ENCODE results near the gene ATAD3C.
"Not testable (repeated sequence)": the region's sequence is repeated elsewhere in the genome, so short reads cannot be mapped to it uniquely, and the experiment has no call there.

Gene ATAD3C

DNA sequence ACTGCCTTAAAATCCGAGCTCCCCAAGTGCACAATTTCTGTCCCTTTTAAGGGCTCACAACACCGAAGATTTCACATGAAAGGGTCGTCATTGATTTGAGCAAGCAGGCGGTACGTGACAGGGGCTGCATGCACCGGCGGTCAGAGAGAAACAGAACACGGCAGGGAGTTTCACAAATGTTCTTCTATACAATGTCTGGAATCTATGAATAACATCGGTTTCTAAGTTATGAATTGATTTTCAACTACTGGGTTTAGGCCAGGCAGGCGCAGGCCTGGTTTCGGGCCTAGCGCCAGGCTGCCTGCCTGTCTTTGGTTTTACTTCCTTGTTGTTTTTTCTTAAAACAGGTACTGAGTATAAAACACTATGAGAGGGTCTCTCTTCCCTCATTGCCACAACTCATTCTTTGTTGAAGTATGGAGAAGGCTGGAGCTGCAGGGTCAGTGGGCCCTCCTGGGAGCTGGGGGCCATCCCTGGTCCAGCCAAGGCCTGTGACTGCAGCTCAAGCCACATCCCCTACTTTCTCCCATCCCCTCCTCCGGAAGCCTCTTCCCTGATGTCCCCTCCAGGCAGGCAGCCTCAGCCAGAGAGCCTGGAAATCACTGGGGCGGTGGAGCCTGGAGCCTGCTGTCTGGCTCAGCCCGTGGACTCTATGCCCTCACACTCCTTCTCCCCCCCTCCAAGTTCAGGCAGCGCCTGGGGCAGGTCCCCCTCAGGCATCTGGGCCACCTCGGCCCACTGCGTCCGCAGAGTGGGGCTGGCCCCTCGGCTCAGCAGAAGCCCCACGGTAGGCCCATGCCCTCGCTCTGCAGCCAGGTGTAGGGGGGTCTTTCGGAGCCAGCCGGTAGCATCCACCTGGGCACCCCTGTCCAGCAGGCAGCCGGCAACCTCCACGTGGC is 30.8 kb upstream of the ATAD3C start:
- no peak for DNase-seq (ENCODE audit: low spot score)

DNA sequence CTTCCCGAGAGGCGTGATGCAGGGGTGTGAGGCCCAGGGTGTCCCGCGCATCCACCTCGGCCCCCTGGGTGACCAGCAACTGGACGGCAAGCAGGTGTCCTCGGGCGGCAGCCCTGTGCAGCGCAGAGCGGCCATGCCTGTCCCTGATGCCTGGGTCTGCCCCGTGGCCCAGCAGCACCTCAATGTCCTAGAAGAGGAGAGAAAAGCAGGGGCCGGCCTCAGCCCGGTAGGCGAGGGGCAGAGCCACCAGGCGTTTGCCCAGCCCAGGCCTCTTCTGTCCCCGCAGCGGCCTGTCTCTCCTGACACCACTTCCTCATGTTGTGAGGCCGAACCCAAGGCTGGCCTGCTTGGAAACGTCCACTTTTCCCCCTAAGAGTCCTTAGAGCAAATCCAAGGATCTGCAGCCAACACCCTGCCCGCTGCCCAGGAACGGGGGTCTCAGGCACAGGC is 30.1 kb upstream of the ATAD3C start:
- DNase-seq (ENCODE audit: low spot score) = no peak

DNA sequence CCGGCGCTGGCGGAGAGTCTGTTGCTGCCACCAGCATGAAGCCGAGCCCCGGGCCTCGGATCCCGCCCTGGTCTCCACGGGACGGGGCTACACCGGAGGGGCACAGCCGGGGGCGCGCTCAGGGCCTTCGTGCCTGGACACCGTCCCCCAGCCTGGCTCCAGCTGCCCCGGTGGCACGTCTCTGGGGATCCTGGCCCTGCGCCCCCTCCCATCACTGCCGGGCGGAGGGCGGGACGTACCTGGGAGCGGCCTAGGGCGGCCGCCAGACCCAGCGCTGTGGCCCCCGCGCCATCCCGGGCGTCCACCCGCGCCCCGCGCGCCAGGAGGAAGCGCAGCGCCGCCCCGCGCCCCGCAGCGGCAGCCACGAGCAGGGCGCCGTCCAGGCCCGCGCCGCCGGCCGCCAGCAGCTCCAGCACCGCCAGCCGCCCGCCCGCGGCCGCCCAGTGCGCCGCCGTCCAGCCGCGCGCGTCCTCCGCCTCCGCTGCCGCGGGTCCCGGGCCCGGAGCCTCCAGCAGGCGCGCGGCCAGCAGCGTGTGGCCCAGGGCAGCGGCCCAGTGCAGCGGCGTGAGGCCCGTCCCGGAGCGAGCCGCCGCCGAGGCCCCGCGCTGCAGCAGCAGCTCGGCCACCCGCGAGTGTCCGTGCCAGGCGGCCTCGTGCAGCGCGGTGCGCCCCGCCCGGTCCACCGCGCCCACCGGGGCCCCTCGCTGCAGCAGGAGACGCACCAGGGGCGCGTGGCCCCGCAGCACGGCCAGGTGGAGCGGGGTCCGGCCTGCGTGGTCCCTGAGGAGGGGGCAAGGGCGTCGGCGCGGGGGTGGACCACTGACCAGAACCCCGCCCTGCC is 29.5 kb upstream of the ATAD3C start:
- no peak for DNase-seq (ENCODE audit: low spot score)

DNA sequence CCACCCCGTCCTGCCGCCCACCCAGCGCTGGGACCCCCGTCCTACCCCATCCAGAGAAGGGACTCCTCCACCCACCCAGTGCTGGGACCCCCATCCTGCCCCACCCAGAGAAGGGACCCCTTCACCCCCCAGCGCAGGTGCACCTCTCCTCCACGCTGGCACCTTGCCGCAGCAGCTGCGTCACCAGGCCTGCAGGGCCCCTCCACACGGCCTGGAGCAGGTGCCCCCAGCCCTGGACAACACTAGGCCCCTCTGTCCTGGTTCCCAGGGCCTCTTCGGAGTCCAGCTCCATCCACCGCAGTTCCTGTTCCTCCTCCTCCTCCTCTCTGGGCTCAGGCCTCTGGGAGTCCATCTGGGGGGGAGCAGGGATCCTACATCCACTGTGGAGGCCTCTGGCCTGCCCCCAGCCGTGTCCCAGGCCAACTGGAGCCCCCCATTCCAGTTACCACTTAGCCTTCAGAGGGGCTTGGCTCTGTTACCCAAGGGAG is 28.8 kb upstream of the ATAD3C start:
- no peak for DNase-seq (ENCODE audit: low spot score)

DNA sequence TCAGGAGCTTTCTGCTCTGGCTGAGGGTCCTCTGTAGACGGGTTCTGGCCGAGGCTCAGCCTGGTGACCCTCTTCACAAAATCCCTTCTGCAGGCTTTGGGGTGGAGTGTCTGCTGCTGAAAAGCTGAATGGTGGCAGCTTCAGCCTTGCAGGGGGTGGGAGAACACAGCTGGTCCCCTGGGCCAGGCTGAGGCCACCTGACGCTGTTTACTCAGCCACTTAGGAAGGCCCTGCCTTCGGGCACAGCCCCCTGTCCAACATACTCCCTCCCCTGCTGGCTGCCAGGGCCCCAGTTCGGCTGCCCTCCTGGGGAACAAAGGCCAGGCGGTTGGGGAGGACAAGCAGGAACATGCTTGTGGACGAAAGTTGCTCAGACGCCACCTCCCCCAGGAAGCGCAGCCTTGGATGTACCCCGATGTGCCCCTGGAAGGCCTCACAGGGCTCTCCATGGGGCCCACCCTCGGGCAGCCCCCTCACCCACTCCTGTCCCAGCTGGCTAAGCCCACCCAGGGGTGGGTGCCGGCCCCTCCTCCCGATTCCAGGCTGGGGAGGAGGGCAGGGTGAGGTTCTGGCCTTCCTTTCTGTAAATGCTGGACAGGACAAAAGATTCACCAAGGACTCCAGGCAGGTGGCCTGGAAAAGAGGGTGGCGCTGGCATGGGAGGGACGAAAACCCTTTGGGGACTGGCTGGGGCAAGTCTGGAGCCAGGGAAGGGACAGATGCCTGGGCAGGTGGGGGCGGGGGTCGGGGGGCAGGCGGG is 28.2 kb upstream of the ATAD3C start, which contains the start of gene ANKRD65:
Gene ANKRD65 (minus strand): TSS at position 130 of the 760 bp plus-strand sequence. CDS start 271 bp downstream, outside the sequence.
- peak; percentile 74 for DNase-seq (ENCODE audit: low spot score)

DNA sequence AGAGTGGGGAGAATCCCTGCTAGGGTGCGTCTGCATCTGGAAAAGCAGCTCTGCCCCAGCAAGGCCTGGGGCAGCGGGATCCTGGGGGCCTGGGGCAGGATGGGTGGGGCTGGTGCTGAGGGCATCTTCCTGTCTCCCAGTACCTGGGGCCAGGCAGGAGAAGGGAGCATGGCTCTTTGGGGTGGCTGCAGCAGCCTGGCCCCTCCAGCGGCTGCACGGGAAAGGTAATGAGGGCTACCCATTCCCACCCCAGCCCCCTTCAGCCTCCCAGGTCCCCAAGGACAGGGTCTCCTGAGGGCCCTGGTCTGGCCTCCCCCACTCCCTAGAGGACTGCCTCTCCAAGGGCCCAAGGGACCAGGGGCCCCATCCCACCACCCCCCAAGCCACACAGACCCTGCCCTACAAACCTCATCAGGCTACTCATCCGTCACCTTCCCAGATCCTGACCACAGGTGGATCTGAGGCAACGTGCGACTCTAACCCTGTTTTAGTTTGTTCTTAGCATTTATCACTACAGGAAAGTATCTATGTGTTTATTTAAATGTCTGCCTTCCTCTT is 27.5 kb upstream of the ATAD3C start:
- DNase-seq (ENCODE audit: low spot score) = no peak

DNA sequence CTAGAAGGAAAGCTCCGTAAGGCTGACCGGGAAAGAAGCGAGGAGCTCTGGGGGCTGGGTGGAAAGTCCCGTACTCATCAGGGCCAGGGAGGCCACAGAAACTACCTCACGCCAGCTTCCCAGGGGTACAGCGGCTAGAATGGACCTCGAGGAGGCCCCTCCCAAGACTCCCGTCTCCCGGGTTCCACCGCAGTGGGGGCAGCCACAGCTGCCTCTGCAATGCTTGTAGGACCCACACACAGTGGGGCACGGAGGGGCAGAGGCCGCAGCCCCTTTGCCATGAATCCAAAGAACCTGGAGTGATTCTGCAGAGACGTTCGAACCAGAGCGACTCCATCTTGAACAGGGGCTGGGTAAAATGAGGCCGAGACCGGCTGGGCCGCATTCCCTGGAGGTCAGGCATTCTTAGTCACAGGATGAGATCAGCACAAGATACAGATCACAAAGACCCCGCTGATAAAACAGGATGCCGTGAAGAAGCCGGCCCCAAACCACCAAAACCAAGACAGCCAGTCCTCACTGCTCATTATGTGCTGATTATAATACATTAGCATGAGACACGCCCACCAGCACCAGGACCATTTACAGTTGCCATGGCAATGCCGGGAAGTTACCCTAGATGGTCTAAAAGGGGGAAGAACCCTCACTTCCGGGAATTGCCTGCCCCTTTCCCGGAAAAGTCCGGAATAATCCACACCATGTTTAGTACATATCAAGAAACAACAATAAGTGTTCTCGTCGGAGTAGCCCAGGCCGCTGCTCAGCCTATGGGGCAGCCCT is 26.8 kb upstream of the ATAD3C start:
- no peak for DNase-seq (ENCODE audit: low spot score)

DNA sequence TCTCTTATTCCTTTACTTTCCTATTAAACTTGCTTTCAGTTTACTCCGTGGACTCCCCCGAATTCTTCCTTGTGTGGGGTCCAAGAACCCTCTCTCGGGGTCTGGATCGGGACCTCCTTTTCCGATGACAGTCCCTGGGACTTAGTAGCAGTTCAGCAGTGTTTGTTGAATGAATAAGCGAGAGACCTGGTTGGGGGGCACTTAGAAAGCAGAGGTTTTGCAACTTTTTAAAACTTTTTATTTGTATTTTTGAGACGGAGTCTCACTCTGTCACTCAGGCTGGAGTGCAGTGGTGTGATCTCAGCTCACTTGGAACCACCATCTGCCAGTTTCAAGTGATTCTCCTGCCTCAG is 26.3 kb upstream of the ATAD3C start:
- DNase-seq (ENCODE audit: low spot score) = no peak

DNA sequence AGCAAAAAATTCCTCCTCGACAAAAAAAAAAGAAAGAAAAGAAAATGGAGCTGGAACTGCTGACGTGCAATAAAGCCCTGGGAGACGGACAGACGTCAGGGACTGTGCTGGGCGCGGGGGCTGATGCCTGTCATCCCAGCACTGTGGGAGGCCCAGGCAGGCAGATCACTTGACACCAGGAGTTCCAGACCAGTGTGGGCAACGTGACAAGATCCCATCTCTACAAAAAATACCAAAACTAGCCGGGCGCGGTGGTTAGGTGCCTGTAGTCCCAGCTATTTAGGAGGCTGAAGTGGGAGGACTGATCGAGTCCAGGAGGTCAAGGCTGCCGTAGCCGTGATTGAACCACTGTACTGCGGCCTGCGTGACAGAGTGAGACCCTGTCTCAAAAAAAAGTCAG is 24.8 kb upstream of the ATAD3C start:
- no peak for DNase-seq (ENCODE audit: low spot score)

DNA sequence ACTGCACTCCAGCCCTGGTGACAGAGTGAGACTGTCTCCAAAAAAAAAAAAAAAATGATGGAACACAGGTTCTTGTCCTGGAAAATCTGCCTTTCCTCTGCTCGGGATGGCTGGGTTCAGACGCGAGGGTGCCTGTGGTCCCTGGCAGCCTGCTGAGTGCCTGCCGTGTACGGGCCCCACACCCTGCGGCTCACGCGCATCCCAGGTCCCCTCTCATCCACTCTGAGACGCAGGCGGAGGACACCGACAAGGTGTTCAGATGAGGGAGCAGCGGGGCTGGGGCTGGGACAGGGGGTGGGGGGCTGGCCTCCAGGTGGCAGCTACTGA is 24.1 kb upstream of the ATAD3C start:
- DNase-seq (ENCODE audit: low spot score) = no peak

DNA sequence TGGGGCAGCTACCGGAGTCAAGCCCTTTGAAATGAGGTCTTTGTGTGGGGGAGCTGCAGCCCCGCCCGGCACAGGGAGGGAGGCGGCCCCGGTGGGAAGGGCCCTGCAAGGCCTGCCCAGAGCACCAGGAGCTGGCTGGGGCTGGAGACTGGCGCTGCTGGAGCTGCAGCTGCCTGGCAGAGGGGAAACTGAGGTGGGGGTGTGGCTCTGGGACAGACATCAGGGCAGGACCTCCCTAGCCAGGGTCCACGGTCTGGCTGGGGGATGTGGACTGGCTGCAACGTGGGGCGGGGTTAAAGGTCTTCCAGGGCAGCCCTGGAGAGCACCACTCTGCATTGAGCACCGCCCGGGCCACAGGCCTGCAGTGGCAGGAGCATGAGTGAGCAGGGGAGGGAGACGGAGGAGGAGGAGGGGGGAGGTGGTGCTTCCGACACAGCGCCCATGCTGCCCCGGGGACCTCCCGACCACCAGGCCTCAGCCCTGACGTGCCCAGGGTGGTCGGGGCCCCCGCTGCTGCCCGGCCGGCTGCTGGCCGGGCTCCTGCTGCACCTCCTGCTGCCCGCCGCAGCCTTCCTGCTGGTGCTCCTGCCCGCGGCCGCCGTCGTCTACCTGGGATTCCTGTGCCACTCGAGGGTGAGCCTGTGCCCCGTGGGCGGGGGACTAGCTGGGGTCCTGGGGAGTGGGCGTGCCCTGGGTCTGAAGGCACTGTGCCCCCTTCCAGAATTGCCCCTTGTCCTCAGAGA is 23.6 kb upstream of the ATAD3C start:
- peak; percentile 92 for DNase-seq (ENCODE audit: low spot score)

DNA sequence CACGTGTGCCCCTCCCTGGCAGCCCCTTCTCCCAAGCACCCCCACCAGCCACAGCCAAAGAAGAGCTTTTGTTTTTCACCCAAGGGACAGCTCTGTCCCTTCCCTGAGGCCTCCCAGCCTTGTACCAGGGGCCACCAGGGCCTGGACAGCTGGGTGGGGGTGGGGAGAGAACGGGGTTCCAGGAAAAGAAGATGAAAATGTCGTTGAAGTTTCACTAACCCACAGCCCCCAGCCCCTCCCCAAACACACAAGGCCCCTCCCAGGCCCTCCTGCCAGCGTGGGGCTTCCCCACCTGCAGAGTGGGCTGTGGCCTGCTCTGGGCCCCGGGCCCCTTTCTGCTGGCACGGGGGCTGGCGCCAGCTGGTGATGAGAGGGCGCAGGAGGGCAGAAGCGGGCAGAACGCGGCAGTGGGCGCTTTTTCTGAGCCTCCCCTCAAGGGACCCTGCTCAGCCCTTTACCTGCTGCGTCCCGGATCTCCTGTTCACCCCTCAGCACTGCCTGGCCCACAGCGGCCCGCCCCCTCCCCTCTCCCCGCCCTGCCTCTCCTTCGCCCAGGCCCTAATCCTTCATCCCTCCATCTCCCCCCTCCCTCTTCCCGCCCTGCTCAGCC is 22.9 kb upstream of the ATAD3C start:
- peak; percentile 94 for DNase-seq (ENCODE audit: low spot score)

DNA sequence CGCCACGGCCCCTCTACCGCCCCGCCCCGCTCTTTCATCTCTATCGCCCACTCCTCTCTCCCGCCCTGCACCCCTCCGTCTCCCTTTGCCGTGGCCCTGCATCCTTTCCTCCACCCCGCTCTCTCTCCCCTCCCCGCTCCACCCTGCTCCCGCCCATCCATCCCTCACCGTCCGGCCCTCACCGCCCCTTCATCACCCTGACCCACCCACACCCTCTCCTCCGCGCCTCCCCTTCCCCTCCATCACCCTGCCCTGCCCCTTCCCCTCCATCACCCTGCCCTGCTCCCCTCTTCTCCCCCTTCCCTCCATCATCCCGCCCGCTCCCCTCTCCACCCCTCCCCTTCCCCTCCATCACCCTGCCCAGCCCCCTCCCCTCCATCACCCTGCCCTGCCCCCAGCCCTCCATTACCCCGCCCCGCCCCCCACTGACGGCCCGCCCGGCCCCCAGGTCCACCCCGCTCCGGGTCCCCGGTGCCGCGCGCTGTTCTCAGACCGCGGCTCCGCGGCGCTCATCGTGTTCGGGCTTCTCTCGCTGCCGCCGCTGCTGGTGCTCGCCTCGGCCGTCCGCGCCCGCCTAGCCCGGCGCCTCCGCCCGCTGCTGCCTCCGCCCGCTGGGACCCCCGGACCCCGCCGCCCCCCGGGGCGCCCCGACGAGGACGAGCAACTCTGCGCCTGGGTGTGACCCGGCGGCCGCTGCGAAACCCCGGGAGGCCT is 22.2 kb upstream of the ATAD3C start:
- DNase-seq (ENCODE audit: low spot score) = peak; percentile 83

DNA sequence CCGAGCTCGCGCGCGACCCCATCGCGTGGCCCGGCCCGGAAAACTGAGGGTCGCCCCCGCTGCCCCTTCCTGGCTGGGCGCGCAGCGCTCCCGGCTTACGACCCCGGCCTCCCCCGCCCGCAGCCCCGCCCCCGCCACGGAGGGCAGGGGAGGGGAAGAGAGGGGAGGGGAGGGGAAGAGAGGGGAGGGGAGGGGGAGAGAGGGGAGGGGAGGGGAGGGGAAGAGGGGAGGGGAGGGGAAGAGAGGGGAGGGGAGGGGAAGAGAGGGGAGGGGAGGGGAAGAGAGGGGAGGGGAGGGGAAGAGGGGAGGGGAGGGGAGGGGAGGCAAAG is 21.7 kb upstream of the ATAD3C start:
- DNase-seq (ENCODE audit: low spot score) = no peak

DNA sequence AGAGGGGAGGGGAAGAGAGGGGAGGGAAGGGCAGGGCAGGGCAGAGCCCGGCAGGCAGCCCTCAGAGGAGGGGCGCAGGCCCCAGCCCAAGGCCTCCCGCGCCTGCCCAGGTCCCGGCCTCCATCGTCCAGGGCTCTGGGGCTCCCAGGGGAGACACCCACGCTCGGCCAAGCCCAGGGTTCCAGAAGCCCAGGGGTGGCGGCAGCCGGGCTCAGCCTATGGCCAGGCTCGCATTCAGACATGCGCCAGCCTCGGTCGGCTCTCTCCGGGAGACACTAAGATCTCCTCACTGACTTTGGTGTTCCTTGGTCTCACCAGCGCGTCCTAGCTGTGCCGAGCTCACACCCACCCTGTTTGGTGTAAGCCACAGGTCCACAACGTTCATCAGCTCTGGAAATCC is 21.3 kb upstream of the ATAD3C start:
- no peak for DNase-seq (ENCODE audit: low spot score)

DNA sequence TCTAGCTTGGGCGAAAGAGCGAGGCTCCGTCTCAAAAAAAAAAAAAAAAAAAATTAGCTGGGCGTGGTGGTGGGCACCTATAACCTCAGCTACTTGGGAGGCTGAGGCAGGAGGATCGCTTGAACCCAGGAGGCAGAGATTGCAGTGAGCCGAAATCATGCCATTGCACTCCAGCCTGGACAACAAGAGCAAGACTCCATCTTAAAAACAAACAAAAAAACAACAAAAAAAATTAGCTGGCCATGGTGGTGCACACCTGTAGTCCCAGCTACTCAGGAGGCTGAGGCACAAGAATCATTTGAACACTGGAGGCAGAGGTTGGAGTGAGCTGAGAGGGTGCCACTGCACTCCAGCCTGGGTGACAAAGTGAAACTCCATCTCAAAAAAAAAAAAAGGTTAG is 20.5 kb upstream of the ATAD3C start:
- not testable (repeated sequence) for DNase-seq (ENCODE audit: low spot score)

DNA sequence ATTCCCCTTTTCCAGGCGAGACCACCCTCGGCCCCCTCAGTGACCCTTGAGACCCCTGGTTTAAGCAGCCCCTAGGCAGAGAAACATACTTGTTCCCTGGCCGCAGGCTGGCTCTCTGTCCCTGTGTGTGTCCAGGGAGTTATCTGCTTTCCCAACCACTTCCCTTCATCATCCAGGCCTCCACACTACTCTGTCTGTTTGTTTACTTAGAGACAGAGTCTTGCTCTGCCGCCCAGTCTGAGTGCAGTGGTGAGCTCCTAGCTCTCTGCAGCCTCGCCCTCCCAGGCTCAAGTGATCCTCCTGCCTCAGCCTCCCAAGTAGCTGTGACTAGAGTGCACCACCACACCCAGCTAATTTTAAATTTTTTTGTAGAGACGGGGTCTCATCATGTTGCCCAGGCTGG is 19.8 kb upstream of the ATAD3C start:
- no peak for DNase-seq (ENCODE audit: low spot score)

DNA sequence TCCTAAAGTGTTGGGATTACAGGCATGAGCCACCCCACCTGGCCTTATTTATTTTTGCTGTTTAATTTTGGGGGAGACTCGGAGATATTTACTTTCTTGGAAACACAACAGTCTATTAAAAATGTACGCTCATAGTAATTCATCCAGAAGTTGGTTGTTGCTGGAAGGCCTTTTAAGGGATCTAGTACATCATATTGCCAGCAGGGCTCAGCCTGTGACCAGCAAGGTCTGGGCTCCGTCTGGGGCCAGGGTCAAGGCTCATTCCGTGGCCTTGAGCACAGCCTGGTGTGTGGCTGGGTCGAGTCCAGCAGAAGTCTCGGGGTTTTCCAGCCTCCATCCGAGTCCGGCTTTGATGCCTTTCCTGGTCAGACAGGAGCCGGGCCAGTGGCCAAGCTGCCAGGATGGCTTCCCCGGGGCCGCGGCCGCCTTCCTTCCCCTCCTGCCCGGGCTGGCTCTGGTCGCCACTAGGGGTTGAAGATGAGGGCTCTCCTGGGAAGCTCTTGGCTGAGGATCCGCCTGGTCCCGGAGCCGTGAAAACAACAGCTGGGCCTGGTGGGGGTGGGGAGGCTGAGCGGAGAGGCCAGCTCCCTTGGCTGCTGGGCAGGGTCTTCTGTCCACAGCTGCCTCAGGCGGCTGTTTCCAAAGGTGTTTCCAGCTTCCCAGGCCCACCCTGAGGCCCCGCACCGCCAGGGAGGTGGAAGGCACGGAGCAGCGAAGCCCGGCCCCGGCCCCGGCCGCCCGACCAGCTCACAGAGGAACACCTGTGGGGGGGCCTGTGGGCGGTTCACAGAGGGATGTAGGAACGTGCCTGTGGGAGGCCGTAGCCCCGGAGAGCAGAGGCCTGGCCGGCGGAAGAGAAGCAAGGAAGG is 19.1 kb upstream of the ATAD3C start:
- peak; percentile 88 for DNase-seq (ENCODE audit: low spot score)

Data from globus pallidus (tissue), 1 donor.